ENCODE results near the gene GET3. TPM values are rescaled to one million over a fixed set of nuclear protein-coding genes. Genes with fewer than 3 reads are reported as not detected.
A peak's percentile ranks its signal among the peaks of the same experiment; 100 is the strongest.

The GET3 gene
- total RNA-seq, 1 experiment from 2014 or later: 100 TPM

- in situ Hi-C loops (cut with HindIII; ENCODE audit: low pct_unique_long_range_greater_than_20kb, low sequenced_read_pairs): no loop called here
These were observed 30.4 kb downstream of the GET3 start for GRCh38 chr19:12767666-12768065.

GRCh38 chr19:12769689-12770088, 32.4 kb downstream of the GET3 start:
- in situ Hi-C loops (cut with HindIII; ENCODE audit: low pct_unique_long_range_greater_than_20kb, low sequenced_read_pairs): no loop called here
- no peak for DNase-seq (ENCODE audit: low read depth, low spot score)

More at GRCh38 chr19:12767666-12768065, 30.4 kb downstream of the GET3 start:
- DNase-seq (ENCODE audit: low read depth, low spot score): no peak

GRCh38 chr19:12770922-12771321, 33.6 kb downstream of the GET3 start:
- no peak for DNase-seq (ENCODE audit: low read depth, low spot score)
- in situ Hi-C loops (cut with HindIII; ENCODE audit: low pct_unique_long_range_greater_than_20kb, low sequenced_read_pairs): no loop called here

GRCh38 chr19:12772323-12772722, 35.0 kb downstream of the GET3 start:
- in situ Hi-C loops (cut with HindIII; ENCODE audit: low pct_unique_long_range_greater_than_20kb, low sequenced_read_pairs): no loop called here
- no peak for DNase-seq (ENCODE audit: low read depth, low spot score)

GRCh38 chr19:12773571-12773970, 36.3 kb downstream of the GET3 start:
- in situ Hi-C loops (cut with HindIII; ENCODE audit: low pct_unique_long_range_greater_than_20kb, low sequenced_read_pairs): no loop called here
- no peak for DNase-seq (ENCODE audit: low read depth, low spot score)

- no peak for DNase-seq (ENCODE audit: low read depth, low spot score)
- in situ Hi-C loops (cut with HindIII; ENCODE audit: low pct_unique_long_range_greater_than_20kb, low sequenced_read_pairs): no loop called here
These were observed 37.6 kb downstream of the GET3 start, which contains the start of gene HOOK2 for GRCh38 chr19:12774588-12775555. Gene HOOK2, minus strand, starts transcription at chr19:12775552. Its CDS starts 103 bp downstream, at chr19:12775449.

GRCh38 chr19:12777217-12778016, 40.1 kb downstream of the GET3 start:
- in situ Hi-C loops (cut with HindIII; ENCODE audit: low pct_unique_long_range_greater_than_20kb, low sequenced_read_pairs): no loop called here
- peak; percentile 67 for DNase-seq (ENCODE audit: low read depth, low spot score)

- in situ Hi-C loops (cut with HindIII; ENCODE audit: low pct_unique_long_range_greater_than_20kb, low sequenced_read_pairs): no loop called here
- DNase-seq (ENCODE audit: low read depth, low spot score): peak; percentile 62
These were observed 41.0 kb downstream of the GET3 start for GRCh38 chr19:12778017-12778904.

GRCh38 chr19:12778905-12779161, 41.5 kb downstream of the GET3 start:
- no peak for DNase-seq (ENCODE audit: low read depth, low spot score)
- in situ Hi-C loops (cut with HindIII; ENCODE audit: low pct_unique_long_range_greater_than_20kb, low sequenced_read_pairs): no loop called here

GRCh38 chr19:12779162-12779993, 42.1 kb downstream of the GET3 start:
- DNase-seq (ENCODE audit: low read depth, low spot score): peak; percentile 46
- in situ Hi-C loops (cut with HindIII; ENCODE audit: low pct_unique_long_range_greater_than_20kb, low sequenced_read_pairs): no loop called here

GRCh38 chr19:12782174-12782423, 44.8 kb downstream of the GET3 start:
- no peak for DNase-seq (ENCODE audit: low read depth, low spot score)
- in situ Hi-C loops (cut with HindIII; ENCODE audit: low pct_unique_long_range_greater_than_20kb, low sequenced_read_pairs): no loop called here

GRCh38 chr19:12782424-12783290, 45.4 kb downstream of the GET3 start:
- DNase-seq (ENCODE audit: low read depth, low spot score): peak; percentile 77
- in situ Hi-C loops (cut with HindIII; ENCODE audit: low pct_unique_long_range_greater_than_20kb, low sequenced_read_pairs): no loop called here

GRCh38 chr19:12783291-12783848, 46.1 kb downstream of the GET3 start:
- DNase-seq (ENCODE audit: low read depth, low spot score): no peak

GRCh38 chr19:12783849-12784393, 46.6 kb downstream of the GET3 start:
- in situ Hi-C loops (cut with HindIII; ENCODE audit: low pct_unique_long_range_greater_than_20kb, low sequenced_read_pairs): no loop called here

More at GRCh38 chr19:12783291-12783848, 46.1 kb downstream of the GET3 start:
- in situ Hi-C loops (cut with HindIII; ENCODE audit: low pct_unique_long_range_greater_than_20kb, low sequenced_read_pairs): no loop called here

GRCh38 chr19:12784394-12784870, 47.1 kb downstream of the GET3 start:
- in situ Hi-C loops (cut with HindIII; ENCODE audit: low pct_unique_long_range_greater_than_20kb, low sequenced_read_pairs): no loop called here
- DNase-seq (ENCODE audit: low read depth, low spot score): no peak

More at GRCh38 chr19:12783849-12784393, 46.6 kb downstream of the GET3 start:
- no peak for DNase-seq (ENCODE audit: low read depth, low spot score)
